Esophagus mucosa (tissue), 1 donor: ENCODE data around the gene NFATC3. TPM values are rescaled to one million over a fixed set of nuclear protein-coding genes. Genes with fewer than 3 reads are reported as not detected.

Experiments used
- ATAC-seq: fragments of 200-7000 bp; cut with Tn5 transposase; one replicate; pipeline ENCODE4 v1.9.1; 2020
- total RNA-seq: library from RNA; stranded (reverse); gene quantifications from one replicate; pipeline ENCODE4 v1.2.4, GENCODE V29; 2023
- donor health status: DM: yes; HTN: yes; CAD: no.

The NFATC3 gene
- total RNA-seq, 1 donor from 2014 or later: 17.6 TPM

DNA sequence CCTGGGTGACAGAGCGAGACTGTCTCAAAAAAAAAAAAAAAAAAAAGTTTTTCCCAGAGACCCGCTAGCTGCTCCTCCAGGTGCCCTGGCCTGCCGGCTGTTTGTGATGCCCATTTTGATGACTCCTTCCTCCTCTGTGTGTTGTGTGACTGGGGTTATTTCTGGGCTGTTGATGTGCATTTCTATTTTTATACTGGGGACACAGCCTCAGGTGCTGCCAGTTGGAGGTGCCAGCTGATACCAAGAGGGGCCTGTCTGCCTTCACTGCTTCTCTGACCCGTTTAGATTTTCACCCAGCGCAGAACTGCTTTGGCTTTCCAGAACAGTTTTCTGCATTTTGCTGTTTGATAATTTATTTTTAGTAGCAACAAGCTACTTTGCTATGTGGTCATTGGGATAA is 166.7 kb downstream of the NFATC3 start:
- ATAC-seq: no peak

DNA sequence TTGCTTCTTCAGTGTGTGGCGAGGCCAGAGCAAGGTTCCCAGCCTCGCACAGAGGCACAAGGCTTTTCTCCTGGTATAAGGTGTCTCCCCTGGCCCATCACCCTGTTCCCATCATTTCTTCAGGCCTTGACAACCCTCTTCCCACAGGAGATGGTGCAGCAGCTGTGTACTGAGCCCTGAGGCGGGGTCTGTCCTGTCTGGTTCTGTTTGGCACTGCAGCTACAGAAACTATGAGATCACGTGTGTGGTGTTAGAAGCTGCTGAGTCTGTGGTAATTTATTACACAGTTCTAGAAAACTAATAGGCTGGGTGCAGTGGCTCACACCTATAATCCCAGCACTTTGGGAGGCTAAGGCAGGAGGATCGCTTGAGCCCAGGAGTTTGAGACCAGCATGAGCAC is 167.2 kb downstream of the NFATC3 start:
- ATAC-seq: no peak

DNA sequence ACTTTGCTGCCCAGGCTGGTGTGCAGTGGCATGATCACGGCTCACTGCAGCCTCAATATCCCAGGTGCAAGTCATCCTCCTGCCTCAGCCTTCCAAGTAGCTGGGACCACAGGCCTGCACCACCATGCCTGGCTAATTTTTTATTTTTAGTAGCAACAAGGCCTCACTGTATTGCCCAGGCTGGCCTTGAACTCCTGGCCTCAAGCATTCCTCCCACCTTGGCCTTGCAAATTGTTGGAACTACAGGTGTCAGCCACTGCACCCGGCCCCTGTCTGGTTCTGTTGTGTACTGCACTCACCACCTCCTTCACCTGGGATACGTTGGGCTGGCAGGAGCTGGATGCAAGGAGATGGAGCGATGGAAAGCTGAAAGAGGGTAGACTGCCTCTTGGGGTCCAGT is 168.6 kb downstream of the NFATC3 start:
- no peak for ATAC-seq

- no peak for ATAC-seq
These were observed 170.5 kb downstream of the NFATC3 start for GRCh38 chr16:68255712-68256111.

DNA sequence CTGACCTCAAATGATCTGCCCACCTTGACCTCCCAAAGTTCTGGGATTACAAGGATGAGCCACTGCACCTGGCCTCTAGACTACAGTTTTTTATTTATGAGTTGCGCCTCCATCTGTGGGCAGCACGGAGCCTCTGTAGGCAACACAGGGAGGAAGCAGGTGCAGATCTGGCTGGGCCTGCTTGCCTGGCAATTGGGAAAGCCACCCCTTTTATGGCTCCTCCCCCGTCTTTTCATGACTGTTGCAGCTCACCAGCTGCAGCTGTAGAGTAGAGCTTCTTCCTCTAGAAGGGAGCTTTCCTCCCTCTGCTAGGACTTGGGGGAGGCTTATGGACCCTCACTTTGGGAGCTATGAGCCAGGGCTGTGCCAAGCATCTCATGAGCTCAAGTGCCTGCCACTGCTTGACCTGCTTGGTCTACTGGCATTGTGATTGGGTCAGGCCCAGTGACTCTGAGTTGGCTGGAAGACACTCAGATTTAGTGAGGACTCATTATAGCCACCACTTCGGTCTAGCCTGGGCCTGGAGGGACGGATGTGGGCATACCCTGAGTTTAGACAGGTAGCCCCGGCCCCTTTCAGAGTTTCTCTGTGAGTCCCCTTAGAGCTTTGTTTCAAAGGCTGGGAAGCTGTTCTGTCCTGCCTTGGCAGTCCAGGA is 172.2 kb downstream of the NFATC3 start:
- ATAC-seq: peak; percentile 68

DNA sequence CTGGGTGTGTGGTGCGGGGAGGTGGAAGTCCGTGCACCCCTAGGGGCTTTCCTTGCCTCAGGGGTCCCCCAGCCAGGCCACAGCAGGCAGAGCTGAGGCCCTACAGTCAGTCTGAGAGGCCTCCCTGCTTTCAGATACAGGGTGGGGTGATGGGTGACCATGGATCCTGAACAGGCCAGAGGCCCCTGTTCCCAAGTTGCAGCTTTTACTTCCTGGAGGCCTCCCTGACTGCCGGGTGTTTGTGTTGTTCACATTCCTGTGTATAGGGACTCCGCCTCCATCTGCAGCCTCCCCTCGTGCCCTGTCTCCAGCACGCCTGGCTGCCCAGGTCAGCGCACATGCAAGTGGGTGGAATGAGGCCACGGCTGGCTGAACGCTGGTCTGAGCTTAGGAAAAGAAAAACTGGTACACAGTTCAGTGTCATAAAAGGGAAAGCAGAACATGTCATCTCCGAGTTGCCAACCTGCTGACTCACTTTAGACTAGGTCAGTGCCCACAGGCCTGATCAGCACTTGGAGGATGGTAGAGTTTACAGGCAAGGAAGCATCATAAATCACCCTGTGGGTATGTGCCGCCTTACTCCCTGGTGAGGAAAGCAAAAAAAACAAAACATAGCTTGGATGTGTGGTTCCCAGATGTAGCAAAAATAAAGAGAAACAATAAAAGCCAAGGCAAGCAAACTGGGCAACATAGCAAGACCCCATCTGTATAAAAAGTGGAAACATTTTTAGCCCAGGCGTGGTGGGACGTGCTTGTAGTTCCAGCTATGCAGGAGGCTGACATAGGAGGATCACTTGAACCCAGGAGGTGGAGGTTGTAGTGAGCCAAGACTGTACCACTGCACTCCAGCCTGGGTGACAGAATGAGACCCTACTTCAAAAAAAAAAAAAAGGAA is 173.0 kb downstream of the NFATC3 start:
- peak; percentile 54 for ATAC-seq

DNA sequence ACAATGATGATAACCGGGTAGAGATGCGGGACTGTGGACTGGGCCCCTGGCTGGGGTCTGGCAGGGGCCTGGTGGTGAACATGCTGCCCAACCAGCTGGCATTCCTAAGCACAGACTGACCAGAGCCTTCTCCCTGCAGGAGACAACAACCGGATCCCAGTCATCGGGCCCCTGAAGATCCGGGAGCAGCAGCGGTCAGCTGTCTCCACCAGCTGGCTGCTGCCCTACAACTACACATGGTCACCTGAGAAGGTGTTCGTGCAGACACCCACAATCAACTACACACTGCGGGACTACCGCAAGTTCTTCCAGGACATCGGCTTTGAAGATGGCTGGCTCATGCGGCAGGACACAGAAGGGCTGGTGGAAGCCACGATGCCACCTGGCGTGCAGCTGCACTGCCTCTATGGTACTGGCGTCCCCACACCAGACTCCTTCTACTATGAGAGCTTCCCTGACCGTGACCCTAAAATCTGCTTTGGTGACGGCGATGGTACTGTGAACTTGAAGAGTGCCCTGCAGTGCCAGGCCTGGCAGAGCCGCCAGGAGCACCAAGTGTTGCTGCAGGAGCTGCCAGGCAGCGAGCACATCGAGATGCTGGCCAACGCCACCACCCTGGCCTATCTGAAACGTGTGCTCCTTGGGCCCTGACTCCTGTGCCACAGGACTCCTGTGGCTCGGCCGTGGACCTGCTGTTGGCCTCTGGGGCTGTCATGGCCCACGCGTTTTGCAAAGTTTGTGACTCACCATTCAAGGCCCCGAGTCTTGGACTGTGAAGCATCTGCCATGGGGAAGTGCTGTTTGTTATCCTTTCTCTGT is 174.0 kb downstream of the NFATC3 start:
- no peak for ATAC-seq

GRCh38 chr16:68263559-68264127 is 178.5 kb downstream of the NFATC3 start:
- no peak for ATAC-seq

DNA sequence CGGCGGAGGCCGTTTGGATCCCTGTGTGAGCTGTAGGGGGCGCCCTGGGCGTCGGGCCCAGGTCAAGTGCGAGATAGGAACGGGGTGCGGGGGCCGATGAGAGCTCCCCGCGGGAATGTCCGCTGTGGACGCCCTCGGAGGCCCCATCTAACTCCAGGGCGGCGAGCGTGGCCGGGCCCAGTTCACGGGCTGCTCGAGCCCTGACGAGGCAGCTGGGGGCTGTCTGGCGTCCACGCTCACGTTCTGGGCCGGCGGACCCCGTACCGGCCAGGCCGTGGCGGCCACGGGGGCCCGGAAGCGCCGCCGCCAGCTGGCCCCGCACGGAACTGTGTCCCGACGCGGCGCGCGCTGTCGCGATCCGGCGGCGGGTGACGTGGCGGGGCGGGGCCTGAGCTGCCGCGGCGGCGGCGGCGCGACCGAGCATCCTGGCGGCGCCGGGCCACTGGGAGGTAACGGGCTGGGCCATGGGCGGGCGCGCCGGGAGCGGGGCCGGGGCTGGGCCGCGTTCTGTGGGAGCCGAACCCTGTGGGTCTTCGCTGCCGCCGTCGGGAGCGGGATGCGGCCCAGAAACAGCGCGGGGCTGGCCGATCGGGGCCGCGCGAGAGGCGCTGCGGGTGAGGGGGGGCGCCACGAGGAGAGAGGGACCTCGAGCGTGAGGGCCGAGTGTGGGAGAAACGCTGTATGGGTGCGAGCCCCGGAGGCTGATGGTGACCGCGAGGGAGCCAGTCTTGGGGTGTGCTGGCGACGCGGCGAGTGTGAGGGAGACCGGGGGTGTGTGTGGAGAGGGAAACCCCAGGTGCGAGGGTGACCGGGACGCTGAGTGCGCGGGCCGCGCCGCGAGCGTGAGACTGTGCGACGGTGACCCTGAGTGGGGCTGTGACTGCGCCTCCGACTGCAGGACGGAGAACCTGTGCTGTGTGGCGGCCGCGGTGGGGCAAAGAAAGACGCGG is 179.2 kb downstream of the NFATC3 start, which contains the start of gene SLC7A6:
Gene SLC7A6 (plus strand): TSS at position 399 of the 950 bp plus-strand sequence. CDS start 10,201 bp downstream, outside the sequence.
- ATAC-seq: peak; percentile 74

GRCh38 chr16:68265078-68265920 is 180.1 kb downstream of the NFATC3 start:
- ATAC-seq: peak; percentile 69

DNA sequence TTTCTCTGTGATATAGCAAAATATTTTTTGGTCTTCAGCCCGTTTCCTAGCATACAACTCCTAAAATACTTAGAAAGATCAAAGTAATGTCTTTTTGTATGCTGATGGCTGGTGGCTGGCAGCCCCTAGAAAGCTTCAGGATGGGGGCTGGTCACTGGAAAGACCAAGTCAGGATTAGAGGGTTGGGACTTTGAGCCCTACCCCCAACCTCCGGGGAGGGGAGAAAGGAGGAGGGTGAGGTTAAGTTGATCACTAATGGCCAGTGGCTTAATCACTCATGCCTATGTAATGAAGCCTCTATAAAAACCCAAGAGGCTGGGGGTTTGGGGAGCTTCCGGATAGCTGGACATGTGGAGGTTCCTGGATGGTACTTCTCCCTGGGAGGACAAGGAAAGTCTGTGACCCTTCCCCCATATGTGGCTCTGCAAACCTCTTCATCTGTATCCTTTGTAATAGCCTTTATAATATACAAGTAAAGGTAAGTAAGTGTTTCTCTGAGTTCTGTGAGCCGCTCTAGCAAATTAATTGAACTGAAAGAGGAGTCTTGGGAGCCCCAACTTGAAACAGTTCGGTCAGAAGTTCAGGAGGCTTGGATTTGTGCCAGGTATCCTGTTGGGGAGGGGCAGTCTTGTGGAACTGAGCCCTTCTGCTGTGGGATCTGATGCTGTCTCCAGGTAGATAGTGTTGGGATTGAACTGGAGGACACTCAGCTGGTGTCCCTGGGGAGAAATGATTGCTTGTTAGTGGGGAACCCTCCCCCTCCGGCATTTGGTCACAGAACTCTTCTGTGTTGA is 182.6 kb downstream of the NFATC3 start:
- ATAC-seq: no peak

- ATAC-seq: no peak
These were observed 184.6 kb downstream of the NFATC3 start for GRCh38 chr16:68269793-68270192.

GRCh38 chr16:68270353-68270752 is 185.2 kb downstream of the NFATC3 start:
- ATAC-seq: no peak

GRCh38 chr16:68272507-68273209 is 187.5 kb downstream of the NFATC3 start:
- ATAC-seq: no peak

- no peak for ATAC-seq
These were observed 188.3 kb downstream of the NFATC3 start for GRCh38 chr16:68273459-68273858.

- ATAC-seq: peak; percentile 72
These were observed 188.7 kb downstream of the NFATC3 start for GRCh38 chr16:68273896-68274295.

GRCh38 chr16:68274441-68274840 is 189.3 kb downstream of the NFATC3 start:
- ATAC-seq: no peak

DNA sequence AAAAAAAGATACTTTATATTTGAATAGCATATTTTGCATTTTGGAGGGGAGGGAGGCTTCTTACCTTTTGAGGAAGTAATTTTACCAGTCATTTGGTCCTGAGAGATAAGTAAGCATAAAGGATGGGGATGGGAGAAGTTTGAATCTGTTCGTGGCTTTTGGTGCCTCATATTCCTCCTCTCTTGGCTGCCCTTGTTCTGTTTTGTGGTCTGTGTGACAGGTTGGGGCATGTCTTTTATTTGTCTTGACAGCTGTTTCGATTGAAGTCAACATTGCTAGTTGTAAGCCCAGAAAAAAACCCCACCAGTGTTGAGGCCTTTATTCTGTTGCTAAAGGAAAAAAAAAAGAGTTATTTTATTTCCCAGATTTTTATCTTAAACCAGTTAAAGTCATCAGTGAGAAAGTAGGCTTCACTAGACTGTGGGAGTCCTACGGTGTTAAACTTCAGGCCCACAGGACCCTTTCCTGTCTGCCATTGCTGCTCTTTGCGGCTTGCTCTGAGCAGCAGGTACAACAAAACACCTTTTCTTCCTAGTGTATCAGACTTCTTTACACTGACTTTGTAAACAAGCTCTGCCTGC is 190.5 kb downstream of the NFATC3 start:
- ATAC-seq: no peak
